HepG2 (cell line): ENCODE data around the gene EGF. TPM values are rescaled to one million over a fixed set of nuclear protein-coding genes. Genes with fewer than 3 reads are reported as not detected.
"Not testable (repeated sequence)": the region's sequence is repeated elsewhere in the genome, so short reads cannot be mapped to it uniquely, and the experiment has no call there.

Experiments used
- ATAC-seq: fragments of 200-7000 bp; cut with Tn5 transposase; 3 replicates; pipeline ENCODE4 v1.9.1; 2020; ENCODE audit warnings: mild to moderate bottlenecking, moderate library complexity
- BruUV-seq: library from RNA; stranded (reverse); fragments of 400-500 nt; replicated peaks from 2 replicates; lab custom pipeline; 2021; lab: Mats Ljungman, UMichigan
- CTCF ChIA-PET: fragments of 300-600 bp; formaldehyde crosslinking; extraction: SDS; loops from one replicate; lab custom pipeline; 2021; ENCODE audit warnings: low total read pairs, inconsistent platforms, low intra/inter-chr PET ratio; lab: Yijun Ruan, JAX
- POLR2A ChIA-PET: fragments of 350-600 bp; sonication (Branson Sonifier 250); formaldehyde crosslinking; loops from one replicate; lab custom pipeline; 2020; ENCODE audit warnings: antibody characterized with exemption, inconsistent platforms; lab: Yijun Ruan, JAX
- DNase-seq: peaks from one replicate; pipeline ENCODE4 v3.0.0-alpha.2; 2015; ENCODE audit warnings: low spot score
- FAIRE-seq: peaks from 3 replicates; lab custom pipeline; 2011; peaks lifted over from hg19 to GRCh38; lab: Jason Lieb, UNC
- H2AFZ ChIP-seq: one replicate; pipeline ENCODE4 v1.6.1; 2011; ENCODE audit warnings: low read length, inconsistent platforms
- H3K27ac ChIP-seq: fragments of 300-600 bp; 3 replicates; pipeline ENCODE4 v1.8.0; 2011; ENCODE audit warnings: mixed run types, mild to moderate bottlenecking, mixed read lengths, low read length, inconsistent platforms; ENCODE audit not compliant: insufficient read depth; ENCODE audit errors: extremely low read length
- H3K27me3 ChIP-seq, 2 experiments: fragments of 200-600 bp in 1 of 2; 2 replicates in 1 of 2; 3 replicates in 1 of 2; pipeline versions ENCODE4 v1.6.0 to v1.8.0; 2011; ENCODE audit warnings: low read length in 2 of 2, mild to moderate bottlenecking in 2 of 2, moderate library complexity in 2 of 2, inconsistent platforms in 1 of 2; ENCODE audit not compliant: insufficient read depth in 2 of 2, control insufficient read depth in 1 of 2
- H3K36me3 ChIP-seq, 2 experiments: fragments of 200-600 bp in 1 of 2; replicated peaks in 1 of 2; 2 replicates in 1 of 2; 3 replicates in 1 of 2; pipeline versions ENCODE4 v1.5.1 to v1.8.0; 2011; ENCODE audit warnings: low read length in 2 of 2, inconsistent platforms in 1 of 2; ENCODE audit not compliant: insufficient read depth in 2 of 2, control insufficient read depth in 1 of 2
- H3K4me1 ChIP-seq: 2 replicates; pipeline ENCODE4 v1.5.1; 2012; ENCODE audit warnings: low read length, inconsistent platforms; ENCODE audit not compliant: insufficient read depth
- H3K4me2 ChIP-seq: 2 replicates; pipeline ENCODE4 v1.6.0; 2011; ENCODE audit warnings: low read depth, low read length, inconsistent platforms
- H3K4me3 ChIP-seq, 3 experiments: fragments of 200-600 bp in 1 of 3; sonication (generic), shearing (Covaris generic) in 1 of 3; replicated peaks in 1 of 3; 2 replicates each; pipeline ENCODE4 v1.5.1; 2011 to 2016; ENCODE audit warnings: low read length in 3 of 3, inconsistent platforms in 2 of 3, low read depth in 2 of 3, mild to moderate bottlenecking in 2 of 3, control low read depth in 1 of 3, mixed read lengths in 1 of 3; ENCODE audit not compliant: insufficient read depth in 1 of 3
- H3K79me2 ChIP-seq: one replicate; pipeline ENCODE4 v1.6.1; 2011; ENCODE audit warnings: low read length, inconsistent platforms; ENCODE audit not compliant: insufficient read depth
- H3K9ac ChIP-seq: 2 replicates; pipeline ENCODE4 v1.6.0; 2011; ENCODE audit warnings: mild to moderate bottlenecking, low read depth, low read length, inconsistent platforms; ENCODE audit not compliant: insufficient read depth
- H3K9me3 ChIP-seq: 2 replicates; pipeline ENCODE4 v1.5.1; 2012; ENCODE audit warnings: mild to moderate bottlenecking, low read length
- H4K20me1 ChIP-seq: 2 replicates; pipeline ENCODE4 v1.6.0; 2011; ENCODE audit warnings: inconsistent platforms, mild to moderate bottlenecking, low read length, moderate library complexity; ENCODE audit not compliant: insufficient read depth
- KMT2B ChIP-seq: IDR thresholded peaks from 2 replicates; pipeline ENCODE4 v1.6.1; 2016; ENCODE audit warnings: missing genetic modification reagents, missing compliant biosample characterization
- MXI1 ChIP-seq: IDR thresholded peaks from 3 replicates; pipeline ENCODE4 v1.6.1; 2012; ENCODE audit warnings: low read depth, low read length, inconsistent platforms, borderline replicate concordance
- NFE2L2 ChIP-seq: fragments of 150-350 bp; IDR thresholded peaks from 2 replicates; pipeline ENCODE4 v1.6.1; 2014; ENCODE audit warnings: low read length
- NKX3-1 ChIP-seq: sonication (generic); formaldehyde crosslinking; IDR thresholded peaks from 2 replicates; pipeline ENCODE4 v1.5.0; 2020; ENCODE audit warnings: missing genetic modification reagents
- TCF7L2 ChIP-seq: IDR thresholded peaks from 2 replicates; pipeline ENCODE4 v1.6.1; 2011; ENCODE audit warnings: mild to moderate bottlenecking, low read depth, low read length, moderate library complexity
- ZBTB8A ChIP-seq: sonication (generic); formaldehyde crosslinking; IDR thresholded peaks from 2 replicates; pipeline ENCODE4 v1.4.0; 2020; ENCODE audit warnings: mild to moderate bottlenecking, low read depth, missing genetic modification reagents, borderline replicate concordance
- ZIK1 ChIP-seq: sonication (generic); formaldehyde crosslinking; IDR thresholded peaks from 2 replicates; pipeline ENCODE4 v1.5.0; 2020; ENCODE audit warnings: mild to moderate bottlenecking, low read depth, missing genetic modification reagents, borderline replicate concordance
- ZNF652 ChIP-seq: IDR thresholded peaks from 2 replicates; pipeline ENCODE4 v1.6.1; 2016; ENCODE audit warnings: low read depth, borderline replicate concordance
- ZNF775 ChIP-seq: sonication (generic); formaldehyde crosslinking; IDR thresholded peaks from 2 replicates; pipeline ENCODE4 v1.4.0; 2020; ENCODE audit warnings: missing genetic modification reagents, mild to moderate bottlenecking, moderate library complexity, borderline replicate concordance
- WGBS: methylation state at CpG from one replicate; pipeline ENCODE4 v1.1.6; 2017; ENCODE audit warnings: low lambda C conversion rate; 5-methylcytosine and 5-hydroxymethylcytosine counted together
- in situ Hi-C: cut with HindIII; loops from 2 replicates; pipeline ENCODE4 v1.10.0; 2017; ENCODE audit warnings: low pct_unique_long_range_greater_than_20kb; ENCODE audit not compliant: extremely low pct_ligation_motif_present
- intact Hi-C: fragments of 100-400 bp; cut with micrococcal nuclease; formaldehyde crosslinking; loops from one replicate; pipeline ENCODE4 v1.10.0; 2022; ENCODE audit not compliant: unreplicated experiment
- polyA plus RNA-seq, 8 experiments: library from polyadenylated mRNA; depleted of rRNA in 3 of 8; stranded (reverse) in 7 of 8; unstranded in 1 of 8; fragments of >200 nt; fragmentation: Illumina TruSeq in 4 of 8; extraction: Trizol in 4 of 8; gene quantifications; 2 replicates each; pipeline versions ENCODE4 v1.2.1 to v1.2.3, GENCODE V29; 2011 to 2016; ENCODE audit warnings: low read depth in 4 of 8, missing spikeins in 1 of 8, mixed read lengths in 1 of 8; ENCODE audit not compliant: insufficient read depth in 1 of 8
- total RNA-seq, 5 experiments: library from RNA; depleted of rRNA; stranded (reverse); fragments of >200 nt; fragmentation: Illumina TruSeq; extraction: Trizol; gene quantifications; 2 replicates each; pipeline ENCODE4 v1.2.3, GENCODE V29; 2016; ENCODE audit warnings: low read depth in 1 of 5

EGF gene
- total and polyA plus RNA-seq, 2 of the 13 experiments (the other 11 are each of a cell fraction or from before 2014, with no cell fraction given), result 0.07 to 0.08 TPM

- H4K20me1 ChIP-seq, result no peaks in the 10 kb centered on the region
- in situ Hi-C loops, result no loop called here
- H3K79me2 ChIP-seq, result no peaks in the 10 kb centered on the region
- no peaks in the 10 kb centered on the region for H3K4me1 ChIP-seq
- POLR2A ChIA-PET, result no interaction called here
- intact Hi-C loops, result no loop called here
- no TSS peak for BruUV-seq
- 51% methylated on average over 8 of the region's 8 CpGs for WGBS
- no peak overlapping the region for H3K4me2 ChIP-seq
- H3K4me3 ChIP-seq, result no peak overlapping the region
- FAIRE-seq (no peak), DNase-seq (no peak), ATAC-seq (no peak)
- CTCF ChIA-PET, result no interaction called here
- TF ChIP-seq KMT2B (CRISPR knock-in tag) (no peak), TCF7L2 (no peak), ZNF652 (no peak), NKX3-1 (CRISPR knock-in tag) (no peak), MXI1 (no peak), ZIK1 (CRISPR knock-in tag) (no peak)
- H2AFZ ChIP-seq, result no peak overlapping the region
- H3K9ac ChIP-seq, result no peak overlapping the region
- peaks cover 2 to 3% of the 10 kb centered on the region in 2 experiments; a peak in 3 of 5 replicates for H3K27me3 ChIP-seq
- H3K27ac ChIP-seq, result no peak overlapping the region
- H3K9me3 ChIP-seq, result no peaks in the 10 kb centered on the region
- H3K36me3 ChIP-seq, result no peaks in the 10 kb centered on the region
Measured at GRCh38 chr4:110033355-110034025, 120.8 kb downstream of the EGF start.

GRCh38 chr4:110034026-110034393 lies 121.3 kb downstream of the EGF start:
- CTCF ChIA-PET, result no interaction called here
- FAIRE-seq (no peak), DNase-seq (no peak), ATAC-seq (no peak)
- Histone ChIP-seq H3K27me3 (peaks cover 2 to 3% of the 10 kb centered on the region in 2 experiments; a peak in 3 of 5 replicates), H3K36me3 (no peaks in the 10 kb centered on the region), H3K9me3 (no peaks in the 10 kb centered on the region), H2AFZ (no peak overlapping the region), H3K27ac (no peak overlapping the region), H3K4me2 (no peak overlapping the region), H3K9ac (no peak overlapping the region), H3K79me2 (no peaks in the 10 kb centered on the region), H3K4me1 (no peaks in the 10 kb centered on the region), H3K4me3 (no peak overlapping the region), H4K20me1 (no peaks in the 10 kb centered on the region)
- intact Hi-C loops, result no loop called here
- POLR2A ChIA-PET, result no interaction called here
- in situ Hi-C loops, result no loop called here
- TF ChIP-seq NFE2L2, result no peak
- TF ChIP-seq ZNF775 (CRISPR knock-in tag), result no peak
- TF ChIP-seq ZBTB8A (CRISPR knock-in tag), result no peak
- BruUV-seq, result no TSS peak
- WGBS, result 89% methylated on average over 3 of the region's 3 CpGs

GRCh38 chr4:110039164-110039563 lies 126.5 kb downstream of the EGF start:
- H3K9ac ChIP-seq, FAIRE-seq, ATAC-seq, POLR2A ChIA-PET, H3K36me3 ChIP-seq, H3K4me3 ChIP-seq, H3K4me2 ChIP-seq, H3K9me3 ChIP-seq, H3K27me3 ChIP-seq, intact Hi-C loops, BruUV-seq, CTCF ChIA-PET, DNase-seq, H3K27ac ChIP-seq, in situ Hi-C loops, H3K79me2 ChIP-seq, H4K20me1 ChIP-seq, H2AFZ ChIP-seq: not testable (repeated sequence)
- WGBS, result 71% methylated on average over 11 of the region's 11 CpGs
- H3K4me1 ChIP-seq, result peaks cover 22% of the 10 kb centered on the region
